ENCODE measurements around the gene NTM.

Gene NTM

DNA sequence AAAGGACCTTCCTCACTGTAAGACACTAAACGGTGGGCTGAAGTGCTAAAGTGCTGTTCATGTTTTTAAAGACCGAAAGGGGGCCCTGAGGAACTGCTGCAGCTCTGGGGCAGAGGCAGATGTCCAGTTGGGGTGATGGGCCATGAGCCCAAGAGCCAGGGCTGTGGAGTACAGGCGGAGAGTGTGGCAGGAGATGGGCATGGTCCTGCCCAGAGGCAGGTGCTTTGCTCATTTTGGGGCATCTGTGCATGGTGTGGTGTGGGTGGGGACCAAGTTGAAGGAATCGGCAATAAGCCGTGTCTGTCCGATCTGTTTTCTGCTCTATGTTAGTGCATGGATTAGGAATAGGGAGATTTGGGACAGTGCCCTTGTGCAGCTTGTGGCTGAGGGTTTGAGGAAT is 258.3 kb downstream of the NTM start:
- no peak overlapping the region for H3K4me3 ChIP-seq (ENCODE audit: low read depth, low read length)
- TF ChIP-seq, protein P1, sequence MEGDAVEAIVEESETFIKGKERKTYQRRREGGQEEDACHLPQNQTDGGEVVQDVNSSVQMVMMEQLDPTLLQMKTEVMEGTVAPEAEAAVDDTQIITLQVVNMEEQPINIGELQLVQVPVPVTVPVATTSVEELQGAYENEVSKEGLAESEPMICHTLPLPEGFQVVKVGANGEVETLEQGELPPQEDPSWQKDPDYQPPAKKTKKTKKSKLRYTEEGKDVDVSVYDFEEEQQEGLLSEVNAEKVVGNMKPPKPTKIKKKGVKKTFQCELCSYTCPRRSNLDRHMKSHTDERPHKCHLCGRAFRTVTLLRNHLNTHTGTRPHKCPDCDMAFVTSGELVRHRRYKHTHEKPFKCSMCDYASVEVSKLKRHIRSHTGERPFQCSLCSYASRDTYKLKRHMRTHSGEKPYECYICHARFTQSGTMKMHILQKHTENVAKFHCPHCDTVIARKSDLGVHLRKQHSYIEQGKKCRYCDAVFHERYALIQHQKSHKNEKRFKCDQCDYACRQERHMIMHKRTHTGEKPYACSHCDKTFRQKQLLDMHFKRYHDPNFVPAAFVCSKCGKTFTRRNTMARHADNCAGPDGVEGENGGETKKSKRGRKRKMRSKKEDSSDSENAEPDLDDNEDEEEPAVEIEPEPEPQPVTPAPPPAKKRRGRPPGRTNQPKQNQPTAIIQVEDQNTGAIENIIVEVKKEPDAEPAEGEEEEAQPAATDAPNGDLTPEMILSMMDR (IDR thresholded peaks at IDR 0.05; ENCODE audit: low read depth, low read length) = no peak

GRCh38 chr11:131629925-131630540 is 259.6 kb downstream of the NTM start:
- TF ChIP-seq, protein P1 (IDR thresholded peaks at IDR 0.05; ENCODE audit: low read depth, low read length) = 0 out of 2 replicates have a peak, but pooled peaks have one; percentile 8
- no peak overlapping the region for H3K4me3 ChIP-seq (ENCODE audit: low read depth, low read length)

DNA sequence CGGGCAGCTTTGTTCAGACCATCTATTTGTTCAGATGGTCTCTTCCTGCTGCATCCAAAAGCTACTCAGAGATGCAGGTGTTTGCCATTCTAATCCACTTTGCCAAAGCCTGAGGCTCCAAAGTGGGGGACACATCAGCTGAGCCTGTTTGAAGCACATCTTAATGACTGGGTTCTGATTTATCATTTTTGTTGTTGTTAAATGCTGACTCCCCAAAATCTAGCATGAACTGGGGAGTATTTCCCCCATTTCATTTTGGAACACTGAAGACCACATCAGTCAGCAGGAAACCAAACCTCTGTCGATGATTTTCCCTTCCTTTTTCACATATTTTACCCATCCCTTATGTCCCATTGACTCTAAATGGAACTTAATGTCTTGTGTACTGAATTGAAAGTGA is 262.6 kb downstream of the NTM start:
- H3K4me3 ChIP-seq (ENCODE audit: low read depth, low read length) = no peak overlapping the region
- TF ChIP-seq, protein P1 (IDR thresholded peaks at IDR 0.05; ENCODE audit: low read depth, low read length) = no peak

DNA sequence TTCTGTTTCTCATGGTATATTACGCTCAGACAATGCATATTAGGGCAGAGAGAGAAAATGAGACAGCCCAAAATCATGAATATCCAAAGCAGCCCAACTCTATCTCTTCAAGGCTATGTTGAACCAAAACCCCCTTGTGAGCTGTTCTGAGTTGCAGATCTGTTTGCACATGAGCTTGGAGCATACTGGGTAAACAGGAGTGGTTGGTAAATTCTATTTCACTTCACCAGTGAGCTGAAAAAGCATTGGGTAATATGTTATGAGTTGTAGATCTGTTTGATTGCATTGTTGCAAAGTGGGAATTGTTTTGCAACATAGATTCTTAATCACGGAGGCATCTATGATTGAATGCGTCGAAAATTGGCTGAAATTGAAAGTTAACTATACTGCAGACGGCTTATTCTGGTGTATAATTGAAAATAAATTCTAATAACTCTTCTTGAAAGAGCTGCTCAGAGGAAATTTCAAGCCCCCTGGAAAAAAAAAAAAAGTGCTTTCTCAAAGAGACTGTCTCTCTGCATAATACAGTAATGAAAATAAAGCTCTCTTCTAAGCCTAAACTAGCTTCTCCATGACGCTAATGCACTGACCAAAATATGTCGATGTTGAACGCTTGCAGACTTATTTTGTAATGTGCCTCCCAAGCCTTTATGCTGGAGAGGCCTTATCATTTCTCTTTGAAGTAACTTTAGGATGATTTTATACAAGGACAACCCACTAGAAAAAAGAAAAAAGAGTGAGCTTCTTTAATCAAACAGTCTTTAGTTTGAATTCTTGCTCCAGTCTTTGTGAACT is 263.7 kb downstream of the NTM start:
- TF ChIP-seq, protein P1 (IDR thresholded peaks at IDR 0.05; ENCODE audit: low read depth, low read length) = no peak
- H3K4me3 ChIP-seq (ENCODE audit: low read depth, low read length) = no peak overlapping the region

GRCh38 chr11:131637469-131638175 is 267.2 kb downstream of the NTM start:
- H3K4me3 ChIP-seq (ENCODE audit: low read depth, low read length) = no peak overlapping the region
- TF ChIP-seq, protein P1 (IDR thresholded peaks at IDR 0.05; ENCODE audit: low read depth, low read length) = no peak

- TF ChIP-seq, protein P1 (IDR thresholded peaks at IDR 0.05; ENCODE audit: low read depth, low read length) = no peak
- no peak overlapping the region for H3K4me3 ChIP-seq (ENCODE audit: low read depth, low read length)
These were observed 268.5 kb downstream of the NTM start for GRCh38 chr11:131638889-131639288.

DNA sequence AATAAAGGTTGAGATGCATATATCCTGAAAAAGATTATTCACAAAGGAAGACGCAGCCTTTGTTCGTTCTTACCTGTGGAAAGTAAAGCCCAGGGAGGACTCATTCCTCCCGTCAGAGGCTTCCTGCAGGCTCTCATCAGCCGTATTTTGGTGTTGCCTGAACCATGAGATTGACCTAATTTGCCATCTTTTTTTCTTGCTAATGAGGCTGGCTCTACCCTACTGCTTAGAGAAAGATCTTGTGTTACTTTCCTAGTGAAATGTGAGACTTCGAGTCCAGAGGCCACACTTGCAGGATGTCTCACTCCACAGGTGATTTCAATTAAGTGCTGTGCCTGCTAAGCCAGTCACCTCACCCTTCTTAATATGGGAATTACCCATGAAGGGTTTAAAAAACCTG is 269.9 kb downstream of the NTM start:
- H3K4me3 ChIP-seq (ENCODE audit: low read depth, low read length) = no peak overlapping the region
- TF ChIP-seq, protein P1 (IDR thresholded peaks at IDR 0.05; ENCODE audit: low read depth, low read length) = no peak
